Umbilical cord (tissue), 2 donors: ENCODE data around the gene KDM2B. TPM values are rescaled to one million over a fixed set of nuclear protein-coding genes. Genes with fewer than 3 reads are reported as not detected.

Experiments
- DNase-seq: peaks from one replicate; pipeline ENCODE4 v3.0.0-alpha.2; 2015; ENCODE audit warnings: low spot score
- total RNA-seq: library from RNA; depleted of rRNA; stranded (reverse); fragments of >200 nt; gene quantifications from one replicate; pipeline ENCODE4 v1.2.3, GENCODE V29; 2014; ENCODE audit warnings: low replicate concordance; ENCODE audit not compliant: insufficient read depth

Gene KDM2B
- total RNA-seq, 1 donor from 2014 or later: 8.4 TPM

DNA sequence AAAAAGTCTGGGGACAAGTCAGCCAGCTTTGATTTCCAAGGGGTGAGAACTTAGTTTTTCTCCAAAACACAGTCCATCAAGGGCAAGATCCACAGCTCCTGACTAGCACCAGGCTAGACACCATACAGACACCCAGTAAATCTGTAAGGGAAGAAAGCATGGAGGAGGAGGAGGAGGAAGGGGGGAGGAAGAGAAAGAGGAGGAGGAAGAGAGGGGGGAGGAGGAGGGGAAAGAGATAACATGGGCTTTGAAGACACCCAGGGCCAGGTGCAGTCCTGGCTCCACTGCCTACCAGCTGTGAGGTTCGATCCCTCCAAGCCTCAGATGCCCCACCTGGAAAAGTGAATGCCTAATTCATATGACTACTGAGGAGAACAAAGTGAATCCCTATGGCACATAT lies 18.3 kb downstream of the KDM2B start:
- DNase-seq: no peak

DNA sequence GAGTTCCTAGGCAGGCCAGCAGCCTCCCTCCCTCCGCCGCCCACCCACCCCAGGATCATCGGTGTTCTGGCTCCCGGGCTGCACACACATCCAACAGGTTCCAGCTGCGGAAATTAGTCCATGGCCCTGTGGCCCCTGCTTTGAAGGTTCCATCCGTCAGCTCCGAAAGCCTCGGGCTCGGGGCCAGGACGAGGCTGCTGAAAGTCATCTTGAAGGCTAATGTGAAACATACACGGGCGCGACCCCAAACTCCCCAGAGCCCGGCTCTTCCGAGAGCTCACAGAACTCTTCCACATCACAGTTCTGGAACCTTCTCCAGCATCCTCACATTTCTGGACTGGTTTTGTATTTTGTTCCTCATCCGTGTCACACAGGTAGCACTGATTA lies 19.8 kb downstream of the KDM2B start:
- DNase-seq: no peak

GRCh38 chr12:121560392-121561008 lies 20.3 kb downstream of the KDM2B start:
- DNase-seq: no peak

GRCh38 chr12:121558956-121559355 lies 21.9 kb downstream of the KDM2B start:
- no peak for DNase-seq

GRCh38 chr12:121550974-121551634 lies 29.7 kb downstream of the KDM2B start:
- DNase-seq: no peak

- DNase-seq: no peak
Measured at GRCh38 chr12:121549075-121549474, 31.7 kb downstream of the KDM2B start.

GRCh38 chr12:121545480-121545879 lies 35.3 kb downstream of the KDM2B start:
- DNase-seq: no peak

- no peak for DNase-seq
Measured at GRCh38 chr12:121543786-121544185, 37.0 kb downstream of the KDM2B start.

DNA sequence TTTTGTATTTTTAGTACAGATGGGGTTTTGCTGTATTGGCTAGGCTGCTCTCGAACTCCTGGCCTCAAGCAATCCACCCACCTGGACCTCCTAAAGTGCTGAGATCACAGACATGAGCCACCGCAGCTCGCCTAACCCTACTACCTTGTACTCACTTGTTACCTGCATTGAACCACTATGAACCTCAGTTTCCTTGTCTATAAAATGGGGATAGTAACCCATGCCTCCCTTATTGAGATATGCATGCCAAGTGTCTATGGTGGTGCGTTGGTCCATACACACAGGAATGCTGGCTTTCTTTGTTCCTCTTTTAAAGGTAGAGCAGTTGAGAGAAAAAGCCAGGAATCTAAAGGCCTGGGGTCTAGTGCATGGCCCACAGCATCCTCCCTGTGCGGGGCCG lies 40.9 kb downstream of the KDM2B start:
- DNase-seq: no peak

- no peak for DNase-seq
Measured at GRCh38 chr12:121538699-121539061, 42.1 kb downstream of the KDM2B start.

- no peak for DNase-seq
Measured at GRCh38 chr12:121537814-121538698, 42.8 kb downstream of the KDM2B start.

- DNase-seq: peak; percentile 94
Measured at GRCh38 chr12:121536899-121537813, 43.7 kb downstream of the KDM2B start.

- peak; percentile 96 for DNase-seq
Measured at GRCh38 chr12:121536054-121536898, 44.5 kb downstream of the KDM2B start.

GRCh38 chr12:121535150-121536053 lies 45.4 kb downstream of the KDM2B start:
- no peak for DNase-seq

- DNase-seq: no peak
Measured at GRCh38 chr12:121534495-121535148, 46.2 kb downstream of the KDM2B start.

GRCh38 chr12:121533394-121534090 lies 47.3 kb downstream of the KDM2B start:
- no peak for DNase-seq

- DNase-seq: peak; percentile 59
Measured at GRCh38 chr12:121532503-121533393, 48.1 kb downstream of the KDM2B start.
